Endothelial cell of umbilical vein (primary cell): ENCODE measurements around the gene SLC44A5. TPM values are rescaled to one million over a fixed set of nuclear protein-coding genes. Genes with fewer than 3 reads are reported as not detected.
"Not testable (repeated sequence)": the region's sequence is repeated elsewhere in the genome, so short reads cannot be mapped to it uniquely, and the experiment has no call there.

Experiments
- BruUV-seq: library from RNA; stranded (reverse); fragments of 400-500 nt; replicated peaks from 2 replicates; lab custom pipeline; 2021; lab: Mats Ljungman, UMichigan
- CTCF ChIA-PET: fragments of 300-600, 350-600 bp; sonication (Branson Sonifier 250); formaldehyde crosslinking; loops from one replicate; lab custom pipeline; 2021; ENCODE audit warnings: antibody characterized with exemption, inconsistent platforms; lab: Charles Lee
- POLR2A ChIA-PET: fragments of 300-600, 350-600 bp; sonication (Branson Sonifier 250); formaldehyde crosslinking; loops from one replicate; lab custom pipeline; 2021; ENCODE audit warnings: antibody characterized with exemption, inconsistent platforms; lab: Charles Lee
- DNase-seq: peaks from one replicate; pipeline ENCODE4 v3.0.0-alpha.2; 2011; ENCODE audit warnings: low read depth, low spot score
- FAIRE-seq: peaks from 2 replicates; lab custom pipeline; 2011; peaks lifted over from hg19 to GRCh38; lab: Jason Lieb, UNC
- H2AFZ ChIP-seq: 2 replicates; pipeline ENCODE4 v1.6.0; 2012; ENCODE audit warnings: low read depth, low read length, control low read depth, inconsistent platforms
- H3K27ac ChIP-seq: 2 replicates; pipeline ENCODE4 v1.5.1; 2011; ENCODE audit warnings: low read depth, mild to moderate bottlenecking, control low read depth, low read length, moderate library complexity; ENCODE audit not compliant: insufficient read depth
- H3K27me3 ChIP-seq, 2 experiments: 2 replicates each; pipeline versions ENCODE4 v1.6.0 to v1.6.1; 2011; ENCODE audit warnings: low read length in 2 of 2, mixed read lengths in 1 of 2; ENCODE audit not compliant: control insufficient read depth in 2 of 2, insufficient read depth in 2 of 2
- H3K36me3 ChIP-seq, 2 experiments: 2 replicates in 1 of 2; 3 replicates in 1 of 2; pipeline ENCODE4 v1.5.1; 2011; ENCODE audit warnings: low read length in 2 of 2, mild to moderate bottlenecking in 1 of 2, moderate library complexity in 1 of 2; ENCODE audit not compliant: control insufficient read depth in 2 of 2, insufficient read depth in 2 of 2; ENCODE audit errors: extremely low read depth in 1 of 2
- H3K4me1 ChIP-seq: 3 replicates; pipeline ENCODE4 v1.5.1; 2011; ENCODE audit warnings: mild to moderate bottlenecking, low read length; ENCODE audit not compliant: control insufficient read depth, insufficient read depth; ENCODE audit errors: extremely low read depth
- H3K4me2 ChIP-seq: 2 replicates; pipeline ENCODE4 v1.6.1; 2011; ENCODE audit warnings: low read length, control low read depth, mixed read lengths; ENCODE audit not compliant: insufficient read depth
- H3K4me3 ChIP-seq, 3 experiments: fragments of 200-600 bp in 1 of 3; sonication (generic), shearing (Covaris generic) in 1 of 3; replicated peaks in 1 of 3; 2 replicates each; pipeline ENCODE4 v1.5.1; 2011 to 2016; ENCODE audit warnings: control low read depth in 3 of 3, low read length in 3 of 3, mild to moderate bottlenecking in 2 of 3, inconsistent platforms in 1 of 3, low read depth in 1 of 3, moderate library complexity in 1 of 3; ENCODE audit not compliant: insufficient read depth in 1 of 3
- H3K79me2 ChIP-seq: 2 replicates; pipeline ENCODE4 v1.6.0; 2012; ENCODE audit warnings: low read length, inconsistent platforms; ENCODE audit not compliant: control insufficient read depth, insufficient read depth
- H3K9ac ChIP-seq: replicated peaks from 2 replicates; pipeline ENCODE3; 2011; ENCODE audit warnings: low read length, control low read depth; ENCODE audit not compliant: insufficient read depth; ENCODE audit errors: extremely low read depth
- H3K9me1 ChIP-seq: replicated peaks from 3 replicates; pipeline ENCODE4 v1.6.0; 2011; ENCODE audit warnings: mild to moderate bottlenecking, low read length; ENCODE audit not compliant: control insufficient read depth, insufficient read depth; ENCODE audit errors: extremely low read depth
- H3K9me3 ChIP-seq: replicated peaks from 2 replicates; pipeline ENCODE4 v1.5.1; 2012; ENCODE audit warnings: low read length, inconsistent platforms; ENCODE audit not compliant: control insufficient read depth, insufficient read depth
- H4K20me1 ChIP-seq: replicated peaks from 2 replicates; pipeline ENCODE3; 2011; ENCODE audit warnings: mild to moderate bottlenecking, low read length; ENCODE audit not compliant: control insufficient read depth, insufficient read depth; ENCODE audit errors: extremely low read depth
- CTCF ChIP-seq, 2 donors: IDR thresholded peaks; 1 replicate in 1 of 2; 2 replicates in 1 of 2; pipeline ENCODE4 v1.5.1; 2011; ENCODE audit warnings: low read length in 2 of 2, mild to moderate bottlenecking in 2 of 2, moderate library complexity in 2 of 2, control low read depth in 1 of 2, inconsistent platforms in 1 of 2, low read depth in 1 of 2; ENCODE audit not compliant: insufficient read depth in 1 of 2; ENCODE audit errors: extremely low read depth in 1 of 2
- EZH2 ChIP-seq: IDR thresholded peaks from 2 replicates; pipeline ENCODE4 v1.6.1; 2012; ENCODE audit warnings: borderline replicate concordance, low read depth, mild to moderate bottlenecking, moderate library complexity, low read length, inconsistent platforms; ENCODE audit not compliant: severe bottlenecking
- FOS ChIP-seq: IDR thresholded peaks from 2 replicates; pipeline ENCODE4 v1.6.1; 2011; ENCODE audit warnings: mild to moderate bottlenecking, low read length, moderate library complexity, borderline replicate concordance; ENCODE audit not compliant: insufficient read depth
- GATA2 ChIP-seq: IDR thresholded peaks from 2 replicates; pipeline ENCODE4 v1.7.0; 2011; ENCODE audit warnings: low read depth, mild to moderate bottlenecking, moderate library complexity, mixed read lengths, low read length; ENCODE audit not compliant: insufficient read length, insufficient read depth
- JUN ChIP-seq: IDR thresholded peaks from 2 replicates; pipeline ENCODE4 v1.6.1; 2011; ENCODE audit warnings: borderline replicate concordance, low read depth; ENCODE audit not compliant: insufficient read length, insufficient read depth
- MAX ChIP-seq: IDR thresholded peaks from 2 replicates; pipeline ENCODE4 v1.6.1; 2011; ENCODE audit not compliant: insufficient read depth, insufficient read length
- MYC ChIP-seq: IDR thresholded peaks from one replicate; pipeline ENCODE4 v1.6.1; 2011; ENCODE audit warnings: mild to moderate bottlenecking, low read depth, low read length
- POLR2A ChIP-seq: IDR thresholded peaks from 2 replicates; pipeline ENCODE4 v1.6.1; 2012; ENCODE audit warnings: low read depth, mild to moderate bottlenecking, control low read depth, low read length
- POLR2AphosphoS5 ChIP-seq: IDR thresholded peaks from 2 replicates; pipeline ENCODE4 v1.6.1; 2012; ENCODE audit warnings: low read depth, mild to moderate bottlenecking, control low read depth, low read length, moderate library complexity; ENCODE audit not compliant: insufficient read depth
- dilution Hi-C: fragments of 300-500 bp; cut with MboI; formaldehyde crosslinking; loops from one replicate; pipeline ENCODE4 v1.15.0; 2019; ENCODE audit warnings: low sequenced_read_pairs; ENCODE audit not compliant: extremely low pct_ligation_motif_present
- intact Hi-C: fragments of 100-400 bp; cut with micrococcal nuclease; formaldehyde crosslinking; loops from one replicate; pipeline ENCODE4 v1.10.0; 2022
- polyA plus RNA-seq, 4 experiments: library from polyadenylated mRNA; depleted of rRNA in 3 of 4; stranded (reverse) in 3 of 4; unstranded in 1 of 4; fragments of >200 nt; gene quantifications; 2 replicates each; pipeline versions ENCODE4 v1.2.1 to v1.2.3, GENCODE V29; 2011 to 2012; ENCODE audit warnings: missing spikeins in 1 of 4
- total RNA-seq: library from RNA; stranded (reverse); gene quantifications from 2 replicates; pipeline ENCODE4 v1.2.3, GENCODE V29; 2021

The SLC44A5 gene
- total and polyA plus RNA-seq, 2 donors (not counting 3 experiments of a cell fraction or from before 2014, with no cell fraction given): 1.6 to 3.2 TPM

- no peaks in the 10 kb centered on the region for H3K27me3 ChIP-seq
- no peak for FAIRE-seq
- POLR2A ChIA-PET: no interaction called here
- H3K27ac ChIP-seq: no peak overlapping the region
- CTCF ChIA-PET: interaction anchor here (1.1 to 1.9 kb wide), 5 partner anchors 9 to 485 kb away, joined by 3 to 11 read pairs (median 4); no protein-coding TSS in a partner anchor
- H3K9me3 ChIP-seq: no peaks in the 10 kb centered on the region
- no peaks in the 10 kb centered on the region for H4K20me1 ChIP-seq
- H3K36me3 ChIP-seq: no peaks in the 10 kb centered on the region
- H3K4me1 ChIP-seq: no peaks in the 10 kb centered on the region
- dilution Hi-C loops (no loop called here), intact Hi-C loops (no loop called here)
- H3K4me2 ChIP-seq: no peak overlapping the region
- H3K79me2 ChIP-seq: no peaks in the 10 kb centered on the region
- DNase-seq: no peak
- H2AFZ ChIP-seq: no peak overlapping the region
- no peak overlapping the region for H3K9ac ChIP-seq
- no peak overlapping the region for H3K4me3 ChIP-seq
- no peaks in the 10 kb centered on the region for H3K9me1 ChIP-seq
- TF ChIP-seq MAX: no peak
- no peak for TF ChIP-seq POLR2A
- TF ChIP-seq FOS: no peak
- TF ChIP-seq GATA2: no peak
- no peak for TF ChIP-seq MYC
- TF ChIP-seq CTCF (IDR thresholded peaks at IDR 0.05; ENCODE audit: extremely low read depth in 1 of 2, insufficient read depth in 1 of 2, low read depth in 1 of 2, low read length in 2 of 2): no peak
- no peak for TF ChIP-seq JUN
- no peak for TF ChIP-seq POLR2AphosphoS5
- TF ChIP-seq EZH2: no peak
- no TSS peak for BruUV-seq
Measured at GRCh38 chr1:75257424-75257823, 353.5 kb downstream of the SLC44A5 start.

- dilution Hi-C loops, H3K4me2 ChIP-seq, H3K9me1 ChIP-seq, BruUV-seq, H3K9ac ChIP-seq, POLR2A ChIA-PET, H3K79me2 ChIP-seq, intact Hi-C loops, H3K9me3 ChIP-seq, DNase-seq, H4K20me1 ChIP-seq, H3K4me1 ChIP-seq, H2AFZ ChIP-seq, H3K4me3 ChIP-seq, H3K36me3 ChIP-seq, FAIRE-seq, H3K27me3 ChIP-seq, H3K27ac ChIP-seq: not testable (repeated sequence)
- CTCF ChIA-PET: interaction anchor here (1.4 kb wide), 1 partner anchor 333 kb away, joined by 3 read pairs; no protein-coding TSS in a partner anchor
Measured at GRCh38 chr1:75250114-75250513, 360.8 kb downstream of the SLC44A5 start.
